Measurements from ENCODE around the gene BNC2.

DNA sequence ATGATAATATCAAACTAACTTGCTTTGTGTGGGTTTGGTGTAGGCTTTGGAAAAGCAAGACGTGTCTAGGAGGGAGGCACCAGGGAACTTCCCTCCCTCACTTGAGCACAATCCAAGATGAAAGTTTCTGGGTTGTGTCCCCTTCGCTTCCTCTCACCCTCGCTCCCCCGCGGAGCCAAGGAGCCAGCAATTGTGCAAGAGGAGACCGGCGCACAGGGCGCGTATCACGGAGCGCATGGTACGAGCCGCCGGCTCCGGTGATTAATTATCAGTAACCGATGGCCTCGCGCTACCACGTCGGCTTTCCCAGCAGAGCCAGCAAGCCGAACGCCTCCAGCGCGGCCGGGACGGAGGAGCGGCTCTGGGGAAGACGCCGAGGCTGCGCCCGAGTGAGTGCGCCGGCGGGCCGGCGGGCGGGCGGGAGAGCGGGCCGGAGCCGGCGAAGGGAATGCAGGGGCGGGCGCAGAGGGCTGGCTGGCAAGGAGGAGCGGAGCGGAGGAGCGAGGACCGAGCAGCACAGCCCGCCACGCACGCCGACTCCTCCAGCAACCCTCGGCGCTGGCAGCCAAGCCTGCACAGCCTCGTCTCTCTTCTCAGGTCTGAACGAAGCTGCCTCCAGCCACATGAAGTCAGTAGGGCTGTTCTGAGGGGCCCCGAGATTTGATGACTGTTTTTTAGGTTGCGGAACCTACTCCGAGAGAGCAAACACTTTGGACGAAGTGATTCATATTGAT, 143.6 kb downstream of the BNC2 start:
- TF ChIP-seq, protein P1, sequence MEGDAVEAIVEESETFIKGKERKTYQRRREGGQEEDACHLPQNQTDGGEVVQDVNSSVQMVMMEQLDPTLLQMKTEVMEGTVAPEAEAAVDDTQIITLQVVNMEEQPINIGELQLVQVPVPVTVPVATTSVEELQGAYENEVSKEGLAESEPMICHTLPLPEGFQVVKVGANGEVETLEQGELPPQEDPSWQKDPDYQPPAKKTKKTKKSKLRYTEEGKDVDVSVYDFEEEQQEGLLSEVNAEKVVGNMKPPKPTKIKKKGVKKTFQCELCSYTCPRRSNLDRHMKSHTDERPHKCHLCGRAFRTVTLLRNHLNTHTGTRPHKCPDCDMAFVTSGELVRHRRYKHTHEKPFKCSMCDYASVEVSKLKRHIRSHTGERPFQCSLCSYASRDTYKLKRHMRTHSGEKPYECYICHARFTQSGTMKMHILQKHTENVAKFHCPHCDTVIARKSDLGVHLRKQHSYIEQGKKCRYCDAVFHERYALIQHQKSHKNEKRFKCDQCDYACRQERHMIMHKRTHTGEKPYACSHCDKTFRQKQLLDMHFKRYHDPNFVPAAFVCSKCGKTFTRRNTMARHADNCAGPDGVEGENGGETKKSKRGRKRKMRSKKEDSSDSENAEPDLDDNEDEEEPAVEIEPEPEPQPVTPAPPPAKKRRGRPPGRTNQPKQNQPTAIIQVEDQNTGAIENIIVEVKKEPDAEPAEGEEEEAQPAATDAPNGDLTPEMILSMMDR (IDR thresholded peaks at IDR 0.05; ENCODE audit: insufficient read depth, low read length): no peak
- TF ChIP-seq POLR2AphosphoS5 (IDR thresholded peaks at IDR 0.05; ENCODE audit: low read depth) (no peak), SPI1 (IDR thresholded peaks at IDR 0.05; ENCODE audit: borderline replicate concordance, low read depth) (no peak), GABPA (IDR thresholded peaks at IDR 0.05; ENCODE audit: low read depth) (no peak)
- TF ChIP-seq, protein P2, sequence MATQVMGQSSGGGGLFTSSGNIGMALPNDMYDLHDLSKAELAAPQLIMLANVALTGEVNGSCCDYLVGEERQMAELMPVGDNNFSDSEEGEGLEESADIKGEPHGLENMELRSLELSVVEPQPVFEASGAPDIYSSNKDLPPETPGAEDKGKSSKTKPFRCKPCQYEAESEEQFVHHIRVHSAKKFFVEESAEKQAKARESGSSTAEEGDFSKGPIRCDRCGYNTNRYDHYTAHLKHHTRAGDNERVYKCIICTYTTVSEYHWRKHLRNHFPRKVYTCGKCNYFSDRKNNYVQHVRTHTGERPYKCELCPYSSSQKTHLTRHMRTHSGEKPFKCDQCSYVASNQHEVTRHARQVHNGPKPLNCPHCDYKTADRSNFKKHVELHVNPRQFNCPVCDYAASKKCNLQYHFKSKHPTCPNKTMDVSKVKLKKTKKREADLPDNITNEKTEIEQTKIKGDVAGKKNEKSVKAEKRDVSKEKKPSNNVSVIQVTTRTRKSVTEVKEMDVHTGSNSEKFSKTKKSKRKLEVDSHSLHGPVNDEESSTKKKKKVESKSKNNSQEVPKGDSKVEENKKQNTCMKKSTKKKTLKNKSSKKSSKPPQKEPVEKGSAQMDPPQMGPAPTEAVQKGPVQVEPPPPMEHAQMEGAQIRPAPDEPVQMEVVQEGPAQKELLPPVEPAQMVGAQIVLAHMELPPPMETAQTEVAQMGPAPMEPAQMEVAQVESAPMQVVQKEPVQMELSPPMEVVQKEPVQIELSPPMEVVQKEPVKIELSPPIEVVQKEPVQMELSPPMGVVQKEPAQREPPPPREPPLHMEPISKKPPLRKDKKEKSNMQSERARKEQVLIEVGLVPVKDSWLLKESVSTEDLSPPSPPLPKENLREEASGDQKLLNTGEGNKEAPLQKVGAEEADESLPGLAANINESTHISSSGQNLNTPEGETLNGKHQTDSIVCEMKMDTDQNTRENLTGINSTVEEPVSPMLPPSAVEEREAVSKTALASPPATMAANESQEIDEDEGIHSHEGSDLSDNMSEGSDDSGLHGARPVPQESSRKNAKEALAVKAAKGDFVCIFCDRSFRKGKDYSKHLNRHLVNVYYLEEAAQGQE (IDR thresholded peaks at IDR 0.05; ENCODE audit: insufficient replicate concordance, low read depth): no peak
